GM19452 (cell line): Measurements from ENCODE around the gene GNAQ.

Experiments used
- ATAC-seq: cut with Tn5 transposase; IDR thresholded peaks from one replicate; pipeline ENCODE4 v1.9.1; 2021; ENCODE audit not compliant: unreplicated experiment

Gene GNAQ

GRCh38 chr9:77826116-77826515, 205.5 kb downstream of the GNAQ start:
- no peak for ATAC-seq

- ATAC-seq: no peak
Measured at GRCh38 chr9:77825361-77825760, 206.2 kb downstream of the GNAQ start.

GRCh38 chr9:77820293-77820954, 211.2 kb downstream of the GNAQ start:
- ATAC-seq: no peak

- ATAC-seq: no peak
Measured at GRCh38 chr9:77819657-77820056, 212.0 kb downstream of the GNAQ start.

GRCh38 chr9:77817590-77818311, 213.9 kb downstream of the GNAQ start:
- no peak for ATAC-seq

- ATAC-seq: no peak
Measured at GRCh38 chr9:77816641-77817341, 214.8 kb downstream of the GNAQ start.

GRCh38 chr9:77815260-77815659, 216.4 kb downstream of the GNAQ start:
- ATAC-seq: no peak

GRCh38 chr9:77811832-77812231, 219.8 kb downstream of the GNAQ start:
- ATAC-seq: no peak

GRCh38 chr9:77810637-77811119, 220.9 kb downstream of the GNAQ start:
- ATAC-seq: no peak

- no peak for ATAC-seq
Measured at GRCh38 chr9:77810047-77810446, 221.6 kb downstream of the GNAQ start.

GRCh38 chr9:77809552-77809951, 222.1 kb downstream of the GNAQ start:
- no peak for ATAC-seq

GRCh38 chr9:77808751-77809081, 222.9 kb downstream of the GNAQ start:
- no peak for ATAC-seq

- ATAC-seq: no peak
Measured at GRCh38 chr9:77807846-77808750, 223.5 kb downstream of the GNAQ start.

GRCh38 chr9:77807281-77807683, 224.3 kb downstream of the GNAQ start:
- ATAC-seq: no peak

- ATAC-seq: no peak
Measured at GRCh38 chr9:77806741-77807140, 224.9 kb downstream of the GNAQ start.

- no peak for ATAC-seq
Measured at GRCh38 chr9:77805810-77806209, 225.8 kb downstream of the GNAQ start.

- no peak for ATAC-seq
Measured at GRCh38 chr9:77803423-77803822, 228.2 kb downstream of the GNAQ start.

GRCh38 chr9:77802515-77803293, 228.9 kb downstream of the GNAQ start:
- ATAC-seq: no peak

- ATAC-seq: no peak
Measured at GRCh38 chr9:77802064-77802463, 229.5 kb downstream of the GNAQ start.

GRCh38 chr9:77800924-77801551, 230.6 kb downstream of the GNAQ start:
- ATAC-seq: no peak
